ENCODE data around the gene KRTAP4-12.
"Not testable (repeated sequence)": the region's sequence is repeated elsewhere in the genome, so short reads cannot be mapped to it uniquely, and the experiment has no call there.

KRTAP4-12 gene

GRCh38 chr17:41151525-41151924 is 27.5 kb upstream of the KRTAP4-12 start:
- H3K4me3 ChIP-seq (ENCODE audit: control insufficient read depth, low read depth, low read length): no peak overlapping the region
- no peak for TF ChIP-seq CTCF (conservative IDR thresholded peaks at IDR 0.05; ENCODE audit: control insufficient read depth, insufficient read depth, low read depth, low read length)
- DNase-seq (ENCODE audit: low read depth): no peak

- DNase-seq (ENCODE audit: low read depth): no peak
- no peak for TF ChIP-seq CTCF (conservative IDR thresholded peaks at IDR 0.05; ENCODE audit: control insufficient read depth, insufficient read depth, low read depth, low read length)
- H3K4me3 ChIP-seq (ENCODE audit: control insufficient read depth, low read depth, low read length): no peak overlapping the region
Observed at GRCh38 chr17:41150026-41150425, 26.0 kb upstream of the KRTAP4-12 start.

GRCh38 chr17:41149652-41149985 is 25.6 kb upstream of the KRTAP4-12 start, which contains the start of gene KRTAP4-5:
Gene KRTAP4-5 (minus strand): TSS chr17:41149825. CDS start chr17:41149767, 58 bp downstream.
- no peak for TF ChIP-seq CTCF (conservative IDR thresholded peaks at IDR 0.05; ENCODE audit: control insufficient read depth, insufficient read depth, low read depth, low read length)
- no peak for DNase-seq (ENCODE audit: low read depth)
- H3K4me3 ChIP-seq (ENCODE audit: control insufficient read depth, low read depth, low read length): no peak within 1 kb of the TSS

GRCh38 chr17:41148971-41149651 is 25.1 kb upstream of the KRTAP4-12 start:
- not testable (repeated sequence) for H3K4me3 ChIP-seq (ENCODE audit: control insufficient read depth, low read depth, low read length); DNase-seq (ENCODE audit: low read depth)

- no peak for DNase-seq (ENCODE audit: low read depth)
- no peak overlapping the region for H3K4me3 ChIP-seq (ENCODE audit: control insufficient read depth, low read depth, low read length)
- TF ChIP-seq CTCF (conservative IDR thresholded peaks at IDR 0.05; ENCODE audit: control insufficient read depth, insufficient read depth, low read depth, low read length): no peak
Observed at GRCh38 chr17:41147531-41148204, 23.7 kb upstream of the KRTAP4-12 start.

- H3K4me3 ChIP-seq (ENCODE audit: control insufficient read depth, low read depth, low read length): no peak overlapping the region
- TF ChIP-seq CTCF (conservative IDR thresholded peaks at IDR 0.05; ENCODE audit: control insufficient read depth, insufficient read depth, low read depth, low read length): no peak
- DNase-seq (ENCODE audit: low read depth): no peak
Observed at GRCh38 chr17:41145261-41145660, 21.3 kb upstream of the KRTAP4-12 start.

GRCh38 chr17:41144846-41145245 is 20.9 kb upstream of the KRTAP4-12 start:
- no peak overlapping the region for H3K4me3 ChIP-seq (ENCODE audit: control insufficient read depth, low read depth, low read length)
- no peak for TF ChIP-seq CTCF (conservative IDR thresholded peaks at IDR 0.05; ENCODE audit: control insufficient read depth, insufficient read depth, low read depth, low read length)
- DNase-seq (ENCODE audit: low read depth): no peak
